ENCODE data around the gene GALNT10.

The GALNT10 gene

DNA sequence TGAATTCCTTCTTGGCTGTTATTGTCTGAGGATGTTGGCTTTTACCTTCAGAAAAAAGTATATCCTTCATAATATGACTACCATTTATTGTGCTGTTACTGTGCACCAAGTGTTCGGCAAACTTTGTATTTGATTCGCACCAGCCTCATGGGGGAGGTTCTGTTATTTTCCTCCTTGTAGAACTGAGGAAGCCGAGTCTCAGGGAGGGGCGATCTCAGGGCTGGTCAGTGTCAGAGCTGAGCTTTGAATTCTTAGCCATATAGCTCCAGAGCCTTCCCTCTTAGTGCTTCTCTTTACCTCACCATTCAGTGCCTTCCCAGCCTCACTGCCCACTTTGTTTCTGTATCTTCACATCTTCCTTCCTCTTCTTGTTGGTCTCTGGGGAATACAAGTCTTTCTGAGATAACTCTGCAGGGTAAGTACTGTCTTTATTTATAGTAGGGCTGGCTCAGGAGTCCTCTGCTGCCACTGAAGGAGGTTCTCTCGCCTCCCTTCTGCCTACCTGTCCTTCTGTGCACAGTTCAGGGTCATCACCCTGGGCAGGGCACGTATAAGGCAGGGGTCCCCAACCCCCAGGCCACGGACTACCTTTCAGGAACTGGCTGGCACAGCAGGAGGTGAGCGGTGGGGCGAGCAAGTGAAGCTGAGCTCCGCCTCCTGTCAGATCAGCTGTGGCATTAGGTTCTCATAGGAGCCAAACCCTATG, 48.4 kb downstream of the GALNT10 start:
- in situ Hi-C loops (cut with MboI; ENCODE audit: low pct_unique_long_range_greater_than_20kb, low sequenced_read_pairs, unreplicated experiment): no loop called here
- TF ChIP-seq, protein P1, sequence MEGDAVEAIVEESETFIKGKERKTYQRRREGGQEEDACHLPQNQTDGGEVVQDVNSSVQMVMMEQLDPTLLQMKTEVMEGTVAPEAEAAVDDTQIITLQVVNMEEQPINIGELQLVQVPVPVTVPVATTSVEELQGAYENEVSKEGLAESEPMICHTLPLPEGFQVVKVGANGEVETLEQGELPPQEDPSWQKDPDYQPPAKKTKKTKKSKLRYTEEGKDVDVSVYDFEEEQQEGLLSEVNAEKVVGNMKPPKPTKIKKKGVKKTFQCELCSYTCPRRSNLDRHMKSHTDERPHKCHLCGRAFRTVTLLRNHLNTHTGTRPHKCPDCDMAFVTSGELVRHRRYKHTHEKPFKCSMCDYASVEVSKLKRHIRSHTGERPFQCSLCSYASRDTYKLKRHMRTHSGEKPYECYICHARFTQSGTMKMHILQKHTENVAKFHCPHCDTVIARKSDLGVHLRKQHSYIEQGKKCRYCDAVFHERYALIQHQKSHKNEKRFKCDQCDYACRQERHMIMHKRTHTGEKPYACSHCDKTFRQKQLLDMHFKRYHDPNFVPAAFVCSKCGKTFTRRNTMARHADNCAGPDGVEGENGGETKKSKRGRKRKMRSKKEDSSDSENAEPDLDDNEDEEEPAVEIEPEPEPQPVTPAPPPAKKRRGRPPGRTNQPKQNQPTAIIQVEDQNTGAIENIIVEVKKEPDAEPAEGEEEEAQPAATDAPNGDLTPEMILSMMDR (IDR thresholded peaks at IDR 0.05; ENCODE audit: extremely low read depth, insufficient read depth, missing control alignments): no peak
- peak; percentile 34 for DNase-seq (ENCODE audit: low spot score)

GRCh38 chr5:154240595-154240994, 50.1 kb downstream of the GALNT10 start:
- in situ Hi-C loops (cut with MboI; ENCODE audit: low pct_unique_long_range_greater_than_20kb, low sequenced_read_pairs, unreplicated experiment): no loop called here

DNA sequence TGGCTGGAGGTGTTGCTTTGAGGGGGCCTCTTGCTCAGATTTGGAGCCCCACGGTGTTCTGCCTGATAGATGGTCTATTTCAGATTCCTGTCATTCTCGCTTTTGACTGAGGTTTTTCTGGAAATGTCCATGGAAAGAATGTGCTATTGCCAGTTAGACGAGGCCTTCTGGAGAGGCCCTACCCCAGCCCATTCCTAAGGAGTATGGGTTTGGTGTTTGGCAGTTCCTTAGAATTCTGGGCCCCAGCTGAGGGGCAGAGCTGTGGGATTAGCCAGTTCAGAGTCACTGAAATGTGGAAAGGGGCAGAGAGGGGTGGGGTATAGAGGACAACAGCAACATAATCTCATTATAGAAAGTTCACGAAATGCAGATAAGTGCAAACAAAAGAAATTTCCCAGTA, 50.5 kb downstream of the GALNT10 start:
- in situ Hi-C loops (cut with MboI; ENCODE audit: low pct_unique_long_range_greater_than_20kb, low sequenced_read_pairs, unreplicated experiment): no loop called here
- TF ChIP-seq, protein P1 (IDR thresholded peaks at IDR 0.05; ENCODE audit: extremely low read depth, insufficient read depth, missing control alignments): no peak
- no peak for DNase-seq (ENCODE audit: low spot score)

More at GRCh38 chr5:154240595-154240994, 50.1 kb downstream of the GALNT10 start:
- no peak for DNase-seq (ENCODE audit: low spot score)
- TF ChIP-seq, protein P1 (IDR thresholded peaks at IDR 0.05; ENCODE audit: extremely low read depth, insufficient read depth, missing control alignments): no peak

GRCh38 chr5:154242442-154242841, 51.9 kb downstream of the GALNT10 start:
- no peak for DNase-seq (ENCODE audit: low spot score)
- TF ChIP-seq, protein P1 (IDR thresholded peaks at IDR 0.05; ENCODE audit: extremely low read depth, insufficient read depth, missing control alignments): no peak
- in situ Hi-C loops (cut with MboI; ENCODE audit: low pct_unique_long_range_greater_than_20kb, low sequenced_read_pairs, unreplicated experiment): no loop called here

GRCh38 chr5:154242964-154243376, 52.4 kb downstream of the GALNT10 start:
- TF ChIP-seq, protein P1 (IDR thresholded peaks at IDR 0.05; ENCODE audit: extremely low read depth, insufficient read depth, missing control alignments): no peak
- no peak for DNase-seq (ENCODE audit: low spot score)
- in situ Hi-C loops (cut with MboI; ENCODE audit: low pct_unique_long_range_greater_than_20kb, low sequenced_read_pairs, unreplicated experiment): no loop called here

- in situ Hi-C loops (cut with MboI; ENCODE audit: low pct_unique_long_range_greater_than_20kb, low sequenced_read_pairs, unreplicated experiment): no loop called here
- DNase-seq (ENCODE audit: low spot score): no peak
- TF ChIP-seq, protein P1 (IDR thresholded peaks at IDR 0.05; ENCODE audit: extremely low read depth, insufficient read depth, missing control alignments): no peak
These were observed 53.2 kb downstream of the GALNT10 start for GRCh38 chr5:154243736-154244135.

All from GM13977 (cell line).